Keratinocyte (primary cell): Measurements from ENCODE around the gene CD4. TPM values are rescaled to one million over a fixed set of nuclear protein-coding genes. Genes with fewer than 3 reads are reported as not detected.

Source experiments
- DNase-seq: peaks from one replicate; pipeline ENCODE4 v3.0.0-alpha.2; 2011; ENCODE audit warnings: low read depth, missing footprints, low spot score
- FAIRE-seq: peaks from 2 replicates; lab custom pipeline; 2011; peaks lifted over from hg19 to GRCh38; lab: Jason Lieb, UNC
- H2AFZ ChIP-seq: 2 replicates; pipeline ENCODE4 v1.6.0; 2012; ENCODE audit warnings: low read length, control low read depth, inconsistent platforms; ENCODE audit not compliant: control insufficient read depth
- H3K27ac ChIP-seq: 2 replicates; pipeline ENCODE4 v1.5.1; 2011; ENCODE audit warnings: low read length; ENCODE audit not compliant: control insufficient read depth, insufficient read depth
- H3K27me3 ChIP-seq: 3 replicates; pipeline ENCODE4 v1.6.0; 2011; ENCODE audit warnings: low read length; ENCODE audit not compliant: control insufficient read depth, insufficient read depth; ENCODE audit errors: extremely low read depth
- H3K36me3 ChIP-seq, 2 experiments: 2 replicates in 1 of 2; 3 replicates in 1 of 2; pipeline ENCODE4 v1.5.1; 2011; ENCODE audit warnings: low read length in 2 of 2, mild to moderate bottlenecking in 1 of 2; ENCODE audit not compliant: control insufficient read depth in 2 of 2, insufficient read depth in 2 of 2; ENCODE audit errors: extremely low read depth in 1 of 2
- H3K4me1 ChIP-seq: 3 replicates; pipeline ENCODE4 v1.5.1; 2011; ENCODE audit warnings: low read length; ENCODE audit not compliant: control insufficient read depth, insufficient read depth; ENCODE audit errors: extremely low read depth
- H3K4me2 ChIP-seq: 3 replicates; pipeline ENCODE4 v1.6.0; 2011; ENCODE audit warnings: low read depth, low read length; ENCODE audit not compliant: control insufficient read depth, insufficient read depth; ENCODE audit errors: extremely low read depth
- H3K4me3 ChIP-seq, 3 experiments: fragments of 200-600 bp in 1 of 3; sonication (generic) in 1 of 3; 2 replicates in 2 of 3; 3 replicates in 1 of 3; pipeline ENCODE4 v1.5.1; 2011 to 2016; ENCODE audit warnings: low read length in 3 of 3, mild to moderate bottlenecking in 3 of 3, control low read depth in 2 of 3, inconsistent platforms in 1 of 3, low read depth in 1 of 3, mixed read lengths in 1 of 3, mixed run types in 1 of 3, moderate library complexity in 1 of 3; ENCODE audit not compliant: control insufficient read depth in 2 of 3, insufficient read depth in 2 of 3; ENCODE audit errors: extremely low read depth in 1 of 3
- H3K79me2 ChIP-seq: 2 replicates; pipeline ENCODE4 v1.6.0; 2012; ENCODE audit warnings: low read length; ENCODE audit not compliant: control insufficient read depth, insufficient read depth
- H3K9ac ChIP-seq: 3 replicates; pipeline ENCODE4 v1.6.0; 2011; ENCODE audit warnings: low read length; ENCODE audit not compliant: control insufficient read depth, insufficient read depth; ENCODE audit errors: extremely low read depth
- H3K9me1 ChIP-seq: 3 replicates; pipeline ENCODE4 v1.6.0; 2011; ENCODE audit warnings: low read length; ENCODE audit not compliant: control insufficient read depth, insufficient read depth; ENCODE audit errors: extremely low read depth
- H3K9me3 ChIP-seq: 2 replicates; pipeline ENCODE4 v1.5.1; 2012; ENCODE audit warnings: low read depth, low read length; ENCODE audit not compliant: control insufficient read depth
- H4K20me1 ChIP-seq: 3 replicates; pipeline ENCODE4 v1.6.0; 2011; ENCODE audit warnings: low read length; ENCODE audit not compliant: control insufficient read depth, insufficient read depth; ENCODE audit errors: extremely low read depth
- CTCF ChIP-seq, 3 experiments: IDR thresholded peaks in 1 of 3; conservative IDR thresholded peaks in 1 of 3; optimal IDR thresholded peaks in 1 of 3; 2 replicates in 2 of 3; 3 replicates in 1 of 3; pipeline versions ENCODE3 to v1.5.1; 2011; ENCODE audit warnings: low read length in 3 of 3, mild to moderate bottlenecking in 3 of 3, moderate library complexity in 2 of 3, control low read depth in 1 of 3, inconsistent platforms in 1 of 3; ENCODE audit not compliant: insufficient read depth in 2 of 3; ENCODE audit errors: extremely low read depth in 1 of 3
- EZH2 ChIP-seq: IDR thresholded peaks from one replicate; pipeline ENCODE4 v1.6.1; 2012; ENCODE audit warnings: inconsistent platforms, mild to moderate bottlenecking, low read length, moderate library complexity
- dilution Hi-C: fragments of 300-500 bp; cut with MboI; formaldehyde crosslinking; loops from one replicate; pipeline ENCODE4 v1.7.0; 2020; ENCODE audit warnings: low sequenced_read_pairs; ENCODE audit not compliant: extremely low pct_ligation_motif_present
- polyA plus RNA-seq, 5 experiments: library from polyadenylated mRNA; depleted of rRNA in 3 of 5; stranded (reverse) in 3 of 5; stranded (forward) in 1 of 5; unstranded in 1 of 5; fragments of >200 nt; gene quantifications; 1 replicate in 1 of 5; 2 replicates in 3 of 5; 3 replicates in 1 of 5; pipeline versions ENCODE4 v1.2.1 to v1.2.3, GENCODE V29; 2011 to 2012; ENCODE audit warnings: missing spikeins in 2 of 5, low read depth in 1 of 5, low replicate concordance in 1 of 5

The CD4 gene
- polyA plus RNA-seq, 1 donor (not counting 4 experiments of a cell fraction or from before 2014, with no cell fraction given), result 0.01 TPM

- H3K27ac ChIP-seq, result peak overlapping the region; percentile 99
- no peak for DNase-seq
Measured at GRCh38 chr12:6752167-6752920, 37.0 kb upstream of the CD4 start.

GRCh38 chr12:6752921-6753771 lies 36.2 kb upstream of the CD4 start, which contains the start of gene MLF2:
TSS of gene MLF2 (minus strand) at chr12:6753141. CDS start at chr12:6752334, 807 bp downstream.
- Histone ChIP-seq H3K9ac (peak within 1 kb of the TSS; percentile 97), H3K4me2 (peak within 1 kb of the TSS; percentile 90), H3K79me2 (peaks cover 31% of the 10 kb centered on the region), H2AFZ (peak within 1 kb of the TSS; percentile 94), H3K36me3 (peaks cover 17 to 36% of the 10 kb centered on the region in 2 experiments), H3K9me3 (no peaks in the 10 kb centered on the region), H3K27me3 (no peaks in the 10 kb centered on the region), H3K4me1 (peaks cover 25% of the 10 kb centered on the region), H3K4me3 (peak within 1 kb of the TSS; percentile 93 to 94 (median 94)), H3K9me1 (no peaks in the 10 kb centered on the region), H4K20me1 (peaks cover 2% of the 10 kb centered on the region), H3K27ac (peak within 1 kb of the TSS; percentile 99)
- dilution Hi-C loops, result no loop called here
- TF ChIP-seq EZH2 (no peak), CTCF (optimal IDR thresholded peaks at IDR 0.05 in 1 of 3, IDR thresholded peaks at IDR 0.05 in 1 of 3, conservative IDR thresholded peaks at IDR 0.05 in 1 of 3; ENCODE audit: extremely low read depth in 1 of 3, insufficient read depth in 2 of 3, low read length in 3 of 3) (peak in 1 of 3 experiments; percentile 89)
- FAIRE-seq (peak; percentile 87), DNase-seq (peak; percentile 95)

More at GRCh38 chr12:6752167-6752920, 37.0 kb upstream of the CD4 start:
- peak; percentile 33 to 56 (median 40) for TF ChIP-seq CTCF (optimal IDR thresholded peaks at IDR 0.05 in 1 of 3, IDR thresholded peaks at IDR 0.05 in 1 of 3, conservative IDR thresholded peaks at IDR 0.05 in 1 of 3; ENCODE audit: extremely low read depth in 1 of 3, insufficient read depth in 2 of 3, low read length in 3 of 3)
- no peak for TF ChIP-seq EZH2
- dilution Hi-C loops, result no loop called here
- peak overlapping the region; percentile 90 for H3K4me2 ChIP-seq
- FAIRE-seq, result peak; percentile 65
- H3K79me2 ChIP-seq, result peaks cover 31% of the 10 kb centered on the region
- H3K36me3 ChIP-seq, result peaks cover 24 to 42% of the 10 kb centered on the region in 2 experiments
- H3K9me1 ChIP-seq, result no peaks in the 10 kb centered on the region
- peaks cover 25% of the 10 kb centered on the region for H3K4me1 ChIP-seq
- peak overlapping the region; percentile 93 to 94 (median 94) for H3K4me3 ChIP-seq
- H3K9me3 ChIP-seq, result no peaks in the 10 kb centered on the region
- H4K20me1 ChIP-seq, result peaks cover 2% of the 10 kb centered on the region
- H3K27me3 ChIP-seq, result no peaks in the 10 kb centered on the region
- H3K9ac ChIP-seq, result peak overlapping the region; percentile 97
- peak overlapping the region; percentile 84 for H2AFZ ChIP-seq
